CD14-positive monocyte (primary cell): Measurements from ENCODE around the gene LRRC74A. TPM values are rescaled to one million over a fixed set of nuclear protein-coding genes. Genes with fewer than 3 reads are reported as not detected.

Experiments used
- DNase-seq, 3 donors: peaks; one replicate each; pipeline ENCODE4 v3.0.0-alpha.2; 2011 to 2022
- H2AFZ ChIP-seq: 2 replicates; pipeline ENCODE4 v1.6.0; 2012; ENCODE audit warnings: mild to moderate bottlenecking, low read depth, low read length, inconsistent platforms; ENCODE audit not compliant: insufficient read depth, poor library complexity, severe bottlenecking
- H3K27ac ChIP-seq, 2 donors: 1 replicate in 1 of 2; 2 replicates in 1 of 2; pipeline ENCODE4 v1.5.1; 2012 to 2013; ENCODE audit warnings: low read length in 2 of 2, control low read depth in 1 of 2, inconsistent platforms in 1 of 2, low read depth in 1 of 2, mild to moderate bottlenecking in 1 of 2
- H3K27me3 ChIP-seq, 2 donors: one replicate each; pipeline versions ENCODE4 v1.6.0 to v1.6.1; 2011 to 2013; ENCODE audit warnings: low read length in 2 of 2; ENCODE audit not compliant: control insufficient read depth in 2 of 2, insufficient read depth in 2 of 2
- H3K36me3 ChIP-seq, 2 donors: replicated peaks in 1 of 2; 1 replicate in 1 of 2; 2 replicates in 1 of 2; pipeline versions ENCODE4 v1.5.1 to v1.6.1; 2012 to 2013; ENCODE audit warnings: low read length in 2 of 2, control low read depth in 1 of 2, inconsistent platforms in 1 of 2, mild to moderate bottlenecking in 1 of 2; ENCODE audit not compliant: insufficient read depth in 2 of 2, control insufficient read depth in 1 of 2
- H3K4me1 ChIP-seq, 2 donors: 1 replicate in 1 of 2; 2 replicates in 1 of 2; pipeline versions ENCODE4 v1.5.1 to v1.6.1; 2012 to 2013; ENCODE audit warnings: low read length in 2 of 2, control low read depth in 1 of 2, inconsistent platforms in 1 of 2, mild to moderate bottlenecking in 1 of 2, moderate library complexity in 1 of 2; ENCODE audit not compliant: insufficient read depth in 2 of 2, control insufficient read depth in 1 of 2
- H3K4me2 ChIP-seq: replicated peaks from 2 replicates; pipeline ENCODE3; 2012; ENCODE audit warnings: low read length, moderate library complexity, mild to moderate bottlenecking; ENCODE audit not compliant: poor library complexity, severe bottlenecking; ENCODE audit errors: extremely low read depth
- H3K4me3 ChIP-seq, 3 experiments: fragments of 200-600 bp in 1 of 3; sonication (generic) in 1 of 3; replicated peaks in 1 of 3; 1 replicate in 2 of 3; 2 replicates in 1 of 3; pipeline ENCODE4 v1.5.1; 2011 to 2013; ENCODE audit warnings: low read length in 3 of 3, mild to moderate bottlenecking in 3 of 3, control low read depth in 2 of 3, low read depth in 2 of 3, inconsistent platforms in 1 of 3, moderate library complexity in 1 of 3
- H3K79me2 ChIP-seq: 2 replicates; pipeline ENCODE4 v1.6.0; 2012; ENCODE audit warnings: mild to moderate bottlenecking, control low read depth, inconsistent platforms, low read length, moderate library complexity; ENCODE audit not compliant: insufficient read depth
- H3K9ac ChIP-seq: 2 replicates; pipeline ENCODE4 v1.6.0; 2017; ENCODE audit warnings: low read length, mild to moderate bottlenecking; ENCODE audit not compliant: insufficient read depth, poor library complexity, severe bottlenecking
- H3K9me3 ChIP-seq, 2 donors: replicated peaks in 1 of 2; 1 replicate in 1 of 2; 2 replicates in 1 of 2; pipeline versions ENCODE4 v1.5.1 to v1.6.1; 2012 to 2013; ENCODE audit warnings: low read length in 2 of 2, control low read depth in 1 of 2; ENCODE audit not compliant: control insufficient read depth in 1 of 2, insufficient read depth in 1 of 2
- H4K20me1 ChIP-seq: 2 replicates; pipeline ENCODE4 v1.6.0; 2012; ENCODE audit warnings: mild to moderate bottlenecking, low read length, control low read depth, moderate library complexity; ENCODE audit not compliant: insufficient read depth
- H3K27ac Mint-ChIP-seq, 7 donors: one replicate each; pipeline ENCODE4 v1.8.0; 2020; ENCODE audit warnings: mild to moderate bottlenecking in 7 of 7, mixed read lengths in 7 of 7, moderate library complexity in 6 of 7, inconsistent platforms in 2 of 7
- H3K27me3 Mint-ChIP-seq, 3 donors: one replicate each; pipeline ENCODE4 v1.8.0; 2021 to 2022; ENCODE audit warnings: low read depth in 3 of 3, mild to moderate bottlenecking in 3 of 3, mixed read lengths in 3 of 3, moderate library complexity in 3 of 3, inconsistent platforms in 1 of 3
- H3K36me3 Mint-ChIP-seq, 2 donors: one replicate each; pipeline ENCODE4 v1.8.0; 2020; ENCODE audit warnings: mixed read lengths in 2 of 2, inconsistent platforms in 1 of 2, mild to moderate bottlenecking in 1 of 2
- H3K4me1 Mint-ChIP-seq: one replicate; pipeline ENCODE4 v1.8.0; 2020; ENCODE audit warnings: mild to moderate bottlenecking, mixed read lengths
- H3K4me3 Mint-ChIP-seq, 2 donors: one replicate each; pipeline ENCODE4 v1.8.0; 2020; ENCODE audit warnings: mild to moderate bottlenecking in 2 of 2, mixed read lengths in 2 of 2, moderate library complexity in 1 of 2
- H3K9me3 Mint-ChIP-seq, 7 donors: one replicate each; pipeline ENCODE4 v1.8.0; 2020 to 2022; ENCODE audit warnings: mixed read lengths in 7 of 7, mild to moderate bottlenecking in 6 of 7, moderate library complexity in 6 of 7, inconsistent platforms in 2 of 7
- CTCF ChIP-seq: fragments of 200-600 bp; IDR thresholded peaks from one replicate; pipeline ENCODE4 v1.8.0; 2022; ENCODE audit warnings: antibody characterized with exemption, mild to moderate bottlenecking
- WGBS: methylation state at CpG from one replicate; pipeline ENCODE4 v1.1.5; 2013; ENCODE audit warnings: missing lambda C conversion rate; ENCODE audit not compliant: insufficient coverage; 5-methylcytosine and 5-hydroxymethylcytosine counted together
- intact Hi-C, 2 donors: fragments of 100-400 bp; cut with micrococcal nuclease; formaldehyde crosslinking; loops; one replicate each; pipeline versions ENCODE4 v1.15.0 to v1.15.1; 2023
- polyA plus RNA-seq, 3 donors: library from polyadenylated mRNA; depleted of rRNA in 1 of 3; unstranded in 2 of 3; stranded (reverse) in 1 of 3; fragments of 300-500 nt in 2 of 3; fragments of >200 nt in 1 of 3; fragmentation: Illumina TruSeq in 2 of 3; gene quantifications; 1 replicate in 2 of 3; 2 replicates in 1 of 3; pipeline ENCODE4 v1.2.3, GENCODE V29; 2012 to 2021

LRRC74A gene
- polyA plus RNA-seq, 3 donors: 0.24 TPM; not detected in 2

DNA sequence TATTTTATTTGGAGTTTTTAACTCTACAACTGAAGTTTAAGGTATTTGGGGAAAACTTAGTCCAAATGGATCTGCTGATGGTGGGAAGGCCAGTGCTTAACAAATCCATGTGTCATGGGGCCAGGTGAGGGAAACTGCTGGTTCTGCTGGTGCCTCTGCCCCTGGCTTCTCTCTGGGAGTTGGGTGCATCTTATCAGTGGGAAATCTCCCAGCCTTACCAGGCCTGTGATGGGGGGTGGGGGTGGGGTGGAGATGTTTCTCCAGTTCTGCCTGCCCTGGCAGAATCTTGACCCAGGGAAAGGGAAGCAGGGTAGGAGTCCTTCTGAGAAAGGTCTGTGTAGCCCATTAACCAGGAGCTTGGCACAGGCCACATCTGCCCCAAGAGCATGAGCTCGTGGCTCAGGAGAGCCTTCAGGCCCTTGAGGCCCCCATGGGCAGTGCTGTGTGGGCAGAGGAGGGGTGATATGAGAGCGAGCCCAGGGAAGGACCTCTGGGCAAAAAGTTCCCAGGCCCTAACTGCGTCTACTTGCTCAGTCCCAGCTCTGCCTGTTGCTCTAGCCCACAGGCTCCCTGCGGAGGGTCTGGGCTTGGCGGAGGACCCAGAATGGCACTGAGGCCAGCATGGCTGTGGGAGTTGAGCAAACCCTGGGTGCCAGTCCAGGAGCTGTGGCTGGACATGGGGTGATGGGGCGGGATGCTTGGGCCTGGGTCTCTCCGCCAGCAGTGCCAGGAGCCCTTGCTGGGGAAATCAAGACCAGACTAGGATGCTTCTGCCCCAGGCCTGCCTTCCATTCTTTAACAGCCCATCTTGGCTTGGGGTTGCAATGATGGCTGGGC lies 46.8 kb upstream of the LRRC74A start:
- peaks cover 26 to 46% of the 10 kb centered on the region in 2 donors for H3K36me3 ChIP-seq
- no peak overlapping the region for H3K4me2 ChIP-seq
- peak overlapping the region in 2 of 7 donors; percentile 52 to 57 for H3K27ac Mint-ChIP-seq

GRCh38 chr14:76780058-76780345 lies 46.2 kb upstream of the LRRC74A start:
- H3K79me2 ChIP-seq: no peaks in the 10 kb centered on the region

More for the DNA sequence above, 46.8 kb upstream of the LRRC74A start:
- H3K27me3 Mint-ChIP-seq: no peaks in the 10 kb centered on the region
- peaks cover 23 to 41% of the 10 kb centered on the region in 2 donors for H3K4me1 ChIP-seq
- intact Hi-C loops: no loop called here
- H3K27me3 ChIP-seq: no peaks in the 10 kb centered on the region
- peaks cover 0 to 2% (median 0%) of the 10 kb centered on the region in 7 donors for H3K9me3 Mint-ChIP-seq
- no peaks in the 10 kb centered on the region for H3K9me3 ChIP-seq
- H3K4me3 Mint-ChIP-seq: no peak overlapping the region
- H3K4me3 ChIP-seq: no peak overlapping the region
- no peak overlapping the region for H2AFZ ChIP-seq
- H3K36me3 Mint-ChIP-seq: peaks cover 58 to 61% of the 10 kb centered on the region in 2 donors
- no peaks in the 10 kb centered on the region for H3K79me2 ChIP-seq
- 97% methylated on average over 7 of the region's 7 CpGs for WGBS
- DNase-seq: no peak
- no peak overlapping the region for H3K27ac ChIP-seq
- H3K4me1 Mint-ChIP-seq: peaks cover 49% of the 10 kb centered on the region
- H3K9ac ChIP-seq: no peak overlapping the region
- H4K20me1 ChIP-seq: no peaks in the 10 kb centered on the region
- TF ChIP-seq CTCF: no peak

More at GRCh38 chr14:76780058-76780345, 46.2 kb upstream of the LRRC74A start:
- intact Hi-C loops: no loop called here
- Mint-ChIP-seq H3K9me3 (peaks cover 0 to 2% (median 0%) of the 10 kb centered on the region in 7 donors), H3K4me1 (peaks cover 49% of the 10 kb centered on the region), H3K27ac (peak overlapping the region in 3 of 7 donors; percentile 24 to 66 (median 52)), H3K4me3 (no peak overlapping the region), H3K36me3 (peaks cover 53 to 61% of the 10 kb centered on the region in 2 donors), H3K27me3 (no peaks in the 10 kb centered on the region)
- Histone ChIP-seq H3K4me3 (no peak overlapping the region), H3K9me3 (no peaks in the 10 kb centered on the region), H3K4me1 (peaks cover 19 to 35% of the 10 kb centered on the region in 2 donors), H4K20me1 (no peaks in the 10 kb centered on the region), H3K36me3 (peaks cover 26 to 46% of the 10 kb centered on the region in 2 donors), H3K27ac (no peak overlapping the region), H3K4me2 (no peak overlapping the region), H3K27me3 (no peaks in the 10 kb centered on the region), H2AFZ (no peak overlapping the region), H3K9ac (no peak overlapping the region)
- no peak for TF ChIP-seq CTCF
- WGBS: 95% methylated on average over 2 of the region's 2 CpGs
- DNase-seq: no peak
